Brain pericyte (primary cell): Measurements from ENCODE around the gene ENTPD6.

Experiments used
- DNase-seq: peaks from one replicate; pipeline ENCODE4 v3.0.0-alpha.2; 2012; ENCODE audit warnings: low read depth, low spot score

Gene ENTPD6

DNA sequence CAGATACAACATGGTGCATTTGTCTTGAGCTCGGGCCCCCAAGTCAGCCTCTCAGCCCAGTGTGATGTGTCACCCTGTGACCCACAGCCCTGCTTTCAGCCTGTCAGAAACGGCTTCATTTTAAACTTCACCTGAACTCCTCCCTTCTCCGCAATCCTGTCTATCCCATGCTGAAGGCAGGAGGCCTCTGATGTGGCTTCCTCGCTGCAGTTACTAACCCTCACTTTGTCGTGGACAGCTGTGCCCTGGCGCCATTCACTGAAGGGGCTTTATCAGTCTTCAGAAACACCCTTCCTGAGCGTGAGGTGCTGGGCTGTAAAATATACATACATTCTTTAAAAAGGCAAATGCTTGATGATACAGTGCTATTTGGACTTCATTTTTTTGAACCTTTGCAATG, 7.9 kb upstream of the ENTPD6 start:
- DNase-seq, result no peak

DNA sequence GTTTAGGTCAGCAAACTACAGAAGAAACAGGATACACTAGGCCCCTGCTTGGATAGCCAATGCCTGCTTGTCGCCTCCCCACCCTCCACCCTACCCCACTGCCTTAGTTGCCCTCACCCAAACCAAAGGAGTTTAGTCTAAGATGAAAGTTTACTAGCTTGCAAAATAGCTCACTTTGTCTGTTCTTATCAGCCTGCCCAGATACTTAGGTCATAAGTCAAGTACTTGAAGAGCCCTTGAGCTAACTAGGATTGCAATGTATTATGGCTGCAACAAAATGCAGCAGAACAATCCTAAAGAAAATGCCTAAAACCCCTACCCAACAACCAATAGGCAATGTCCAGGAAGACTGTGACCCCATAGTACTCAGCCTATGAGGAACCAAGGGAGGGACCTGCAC, 7.3 kb upstream of the ENTPD6 start:
- DNase-seq, result no peak

DNA sequence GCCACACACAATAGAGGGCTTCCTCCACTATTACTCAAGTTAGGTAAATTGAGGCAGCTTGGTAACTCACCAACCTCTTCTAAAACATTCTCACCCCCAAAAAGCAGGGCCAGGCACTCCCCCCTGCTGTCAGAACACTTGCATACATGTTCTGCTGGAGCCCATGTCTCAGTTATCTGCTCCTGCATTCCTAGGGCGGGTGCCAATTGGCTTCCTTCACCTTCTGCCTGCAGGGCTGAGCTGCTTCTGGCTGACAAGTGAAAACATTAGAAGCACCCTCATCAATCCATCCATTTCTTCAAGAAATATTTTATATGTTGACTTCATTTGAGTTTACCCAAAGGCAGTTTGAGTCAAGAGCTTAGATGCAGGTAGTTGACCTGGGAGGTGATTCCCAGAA, 4.5 kb upstream of the ENTPD6 start:
- DNase-seq, result no peak

DNA sequence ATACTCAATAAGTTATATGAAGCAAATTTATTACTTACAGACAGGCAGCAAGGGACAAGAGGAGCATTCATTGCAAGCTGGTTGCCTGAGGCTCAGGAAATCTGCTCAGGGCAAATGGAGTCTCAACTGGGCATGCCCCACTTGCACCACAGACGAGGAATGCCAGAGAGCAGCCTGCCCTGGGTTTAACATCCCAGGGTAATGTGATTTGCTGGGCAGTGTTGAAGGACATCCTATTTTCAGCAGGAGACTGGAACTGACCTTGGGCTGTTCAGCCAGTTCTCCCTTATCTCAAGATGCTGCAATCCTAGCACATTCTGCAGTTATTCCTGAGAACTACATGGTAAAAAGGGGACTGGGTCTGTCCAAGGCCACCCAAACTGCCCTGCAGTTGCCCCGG, 3.8 kb upstream of the ENTPD6 start:
- DNase-seq, result no peak

DNA sequence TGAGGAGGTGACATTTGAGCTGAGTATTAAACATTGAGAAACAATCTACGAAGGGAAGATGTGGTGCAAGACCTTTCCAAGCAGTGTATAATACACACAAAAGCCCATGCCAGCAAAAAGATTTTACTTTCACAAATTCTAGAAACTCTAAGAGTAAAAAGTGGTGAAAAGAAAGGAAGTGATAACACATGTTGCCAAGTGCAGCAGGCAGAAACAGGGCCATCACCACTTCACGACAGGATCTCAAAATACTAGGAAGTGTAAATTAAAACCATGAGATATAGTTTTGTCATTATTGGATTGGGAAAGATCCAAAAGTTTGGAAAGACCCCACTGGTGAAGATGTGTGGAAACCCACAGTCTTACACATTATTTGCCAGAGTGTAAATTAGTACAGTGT, 1.7 kb upstream of the ENTPD6 start:
- DNase-seq, result no peak

DNA sequence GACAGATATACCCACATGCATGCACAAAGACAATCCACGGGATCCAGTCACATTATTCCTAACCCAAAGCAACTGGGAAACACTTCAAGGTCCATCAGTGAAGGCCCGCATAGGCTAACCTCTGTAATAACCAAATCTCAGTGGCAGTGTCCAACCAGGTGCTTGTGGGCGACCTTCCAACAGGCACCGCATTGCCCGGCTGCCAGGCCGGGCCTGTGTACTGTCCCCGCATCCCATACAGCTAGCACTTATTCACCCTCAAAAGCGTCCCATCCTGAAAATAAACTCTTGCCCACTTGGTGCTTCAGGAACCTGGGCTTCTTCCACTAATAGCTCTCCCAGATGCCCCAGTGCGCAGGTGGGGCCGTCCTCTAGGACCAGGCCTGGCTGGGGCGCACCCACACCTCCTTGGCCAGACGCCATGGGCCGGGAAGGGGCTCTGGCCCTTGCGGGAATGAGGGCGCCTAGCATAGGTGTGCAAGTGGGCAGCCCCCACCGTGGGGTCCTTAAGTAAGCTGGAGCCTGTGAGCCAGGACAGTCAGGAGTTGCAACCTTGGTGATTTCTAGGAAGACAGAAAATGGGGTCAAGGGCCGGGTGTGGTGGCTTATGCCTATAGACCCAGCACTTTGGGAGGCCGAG, 1.1 kb upstream of the ENTPD6 start:
- DNase-seq, result no peak

DNA sequence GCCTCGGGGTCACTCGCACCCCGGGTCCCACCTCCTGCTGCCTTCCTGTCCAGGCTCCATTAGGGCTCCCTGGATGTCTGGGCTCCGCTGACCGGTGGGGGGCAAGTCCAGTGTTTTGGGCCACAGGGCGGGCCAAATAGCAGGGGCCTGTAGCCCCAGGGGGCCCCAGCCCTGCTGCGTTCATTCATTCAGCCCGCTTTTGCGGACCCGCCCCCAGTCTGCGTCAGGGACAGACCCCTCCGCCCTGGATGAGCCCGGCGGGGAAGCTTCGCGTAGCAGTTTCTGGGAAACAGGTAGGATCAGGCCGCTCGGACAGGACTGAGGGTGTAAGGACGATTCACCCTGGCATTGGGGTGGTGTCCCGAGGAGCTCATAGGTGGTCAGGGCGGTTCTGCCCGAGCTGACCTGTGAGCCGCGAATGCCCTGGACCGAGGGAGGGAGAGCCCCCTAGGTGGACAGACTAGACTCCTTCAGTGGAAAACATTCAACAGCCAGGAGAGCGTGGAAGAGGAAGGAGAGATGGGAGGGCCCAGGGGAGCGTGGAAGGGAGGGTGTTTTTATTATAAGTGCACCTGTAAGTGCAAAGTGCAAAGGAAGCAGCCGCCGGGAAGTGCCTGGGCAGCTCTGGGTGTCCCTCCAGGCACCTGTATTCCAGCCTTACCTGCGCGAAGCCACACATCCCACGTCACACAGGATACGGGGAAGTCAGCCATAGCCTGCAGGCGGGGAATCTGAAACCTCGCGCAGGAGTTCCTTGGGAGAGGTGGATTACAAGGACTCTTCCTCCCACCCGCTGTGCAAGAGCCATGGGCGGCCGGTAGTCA, 662 bp downstream of the ENTPD6 start:
- no peak for DNase-seq

DNA sequence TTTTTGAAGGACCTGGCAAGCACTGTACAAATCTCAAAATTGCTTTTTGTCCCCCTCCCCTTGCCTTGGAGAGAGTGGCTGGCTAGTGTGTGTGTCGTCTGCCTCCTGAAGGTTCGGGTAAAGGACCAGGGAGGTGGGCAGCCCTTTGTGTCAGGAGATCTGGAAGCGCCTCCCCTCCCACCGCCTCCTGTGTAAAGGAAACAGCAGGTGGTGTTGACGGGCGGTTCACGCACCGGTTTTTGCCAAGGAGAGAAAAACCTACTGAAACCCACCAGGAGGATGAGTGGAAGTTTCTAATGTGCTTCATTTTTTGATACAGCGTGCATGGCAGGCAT, 1.2 kb downstream of the ENTPD6 start:
- DNase-seq, result no peak

DNA sequence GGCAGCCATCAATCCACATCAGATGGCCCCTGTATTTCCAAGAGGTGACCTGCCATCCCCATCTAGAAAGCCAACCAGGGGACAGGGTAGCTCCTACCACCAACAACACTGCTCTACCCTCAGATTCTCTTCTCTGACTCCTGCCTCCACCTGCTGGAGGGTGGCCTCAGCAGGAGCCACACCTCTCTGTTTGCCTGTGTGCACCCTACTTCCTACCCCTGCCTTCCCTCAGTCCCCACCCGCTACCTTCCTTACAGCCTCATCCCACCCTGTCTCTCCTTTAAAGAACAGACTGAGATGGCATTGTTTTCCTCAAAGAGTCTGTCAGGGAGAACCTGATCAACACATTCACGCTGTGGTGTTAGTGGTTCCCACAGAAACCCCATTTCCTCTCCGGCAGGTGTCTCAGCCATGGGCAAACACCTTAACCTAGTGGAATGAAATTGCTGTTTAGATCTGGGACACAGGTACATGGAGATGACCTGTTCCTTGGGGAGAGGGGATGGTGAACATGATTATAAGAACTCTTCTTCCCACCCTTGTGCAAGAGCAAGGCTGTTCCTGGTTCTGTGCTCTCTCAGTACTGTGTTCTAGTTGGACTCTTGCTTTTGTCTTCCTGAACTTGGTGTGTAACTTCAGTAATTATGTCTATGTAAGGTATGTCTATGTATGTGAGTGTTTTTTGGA, 1.8 kb downstream of the ENTPD6 start:
- no peak for DNase-seq

DNA sequence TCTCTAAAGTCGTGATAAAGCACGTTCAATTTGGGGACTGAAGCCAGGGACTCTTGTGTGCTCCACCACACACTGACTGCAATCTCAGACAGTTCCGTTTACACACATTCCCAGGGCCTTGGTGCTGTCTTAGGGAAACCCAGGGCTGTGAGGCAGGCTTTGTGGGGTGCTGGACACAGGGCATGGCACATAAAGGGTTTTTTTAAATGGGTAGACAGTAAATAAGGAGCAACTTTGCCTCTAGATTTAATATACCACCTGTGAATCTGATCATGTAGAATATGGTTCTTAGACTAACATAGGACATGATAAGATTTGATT, 2.3 kb downstream of the ENTPD6 start:
- no peak for DNase-seq

DNA sequence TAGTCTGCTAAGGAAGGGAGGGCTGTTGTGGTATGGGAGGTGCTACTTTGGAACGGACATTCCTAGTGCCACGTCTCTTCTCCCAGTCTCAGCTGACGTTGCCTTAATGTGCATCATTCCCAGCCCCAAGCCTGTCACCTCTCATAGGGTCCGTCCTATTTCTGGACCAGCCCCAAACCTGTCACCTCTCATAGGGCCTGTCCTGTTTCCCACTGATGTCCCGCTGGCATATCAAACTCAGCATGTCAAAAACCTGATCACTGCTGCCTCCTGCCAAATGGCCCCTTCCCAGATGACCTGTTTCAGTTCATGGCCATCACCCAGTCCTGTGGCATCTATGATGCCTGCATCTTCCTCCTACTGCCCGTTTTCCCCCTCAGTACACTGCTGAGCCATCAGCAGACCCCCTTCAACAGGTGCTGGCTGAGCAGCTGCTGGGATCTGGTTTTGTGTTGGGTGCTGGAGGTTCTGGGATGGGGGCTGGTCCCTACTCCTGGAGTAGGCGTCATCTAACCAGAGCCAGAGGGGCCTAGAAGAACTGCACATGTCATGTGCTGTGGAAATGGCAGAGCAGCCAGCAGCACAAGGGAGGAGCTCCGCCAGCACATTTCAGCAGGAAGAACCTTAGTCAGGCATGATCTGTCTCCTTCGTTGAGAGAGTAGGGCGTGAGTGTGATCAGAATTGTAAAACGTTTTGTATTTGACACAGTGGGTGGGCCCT, 3.3 kb downstream of the ENTPD6 start:
- no peak for DNase-seq

DNA sequence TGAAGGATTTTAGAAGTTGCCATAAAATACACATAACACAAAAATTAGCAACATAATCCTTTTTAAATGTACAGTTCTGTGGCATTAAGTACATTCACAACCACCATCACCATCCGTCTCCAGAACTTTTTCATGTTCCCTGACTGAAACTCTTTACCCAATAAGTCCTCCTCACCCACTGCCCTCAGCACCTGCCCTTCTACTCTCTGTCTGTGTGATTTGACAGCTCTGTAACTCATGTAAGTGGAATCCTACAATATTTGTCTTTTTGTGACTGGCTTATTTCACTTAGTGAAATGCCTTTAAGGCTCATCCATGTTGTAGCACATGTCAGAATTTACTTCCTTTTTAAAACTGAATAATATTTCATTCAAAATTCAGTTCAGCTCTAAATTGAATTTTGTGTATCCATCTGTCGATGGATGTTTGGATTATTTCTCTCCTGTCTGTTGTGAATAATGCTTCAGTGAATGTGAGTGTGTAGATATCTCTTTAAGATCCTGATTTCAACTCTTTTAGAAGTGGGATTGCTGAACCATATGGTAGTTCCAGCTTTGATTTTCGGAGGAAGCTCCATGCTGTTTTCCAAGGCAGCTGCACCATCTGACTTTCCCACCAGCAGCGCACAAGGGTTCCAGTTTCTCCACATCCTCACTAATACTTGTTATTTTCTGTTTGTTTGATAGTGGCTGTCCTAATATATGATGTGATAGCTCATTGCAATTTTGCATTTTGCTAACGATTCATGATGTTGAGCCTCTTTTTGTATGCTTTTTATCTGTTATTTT, 4.2 kb downstream of the ENTPD6 start:
- no peak for DNase-seq

DNA sequence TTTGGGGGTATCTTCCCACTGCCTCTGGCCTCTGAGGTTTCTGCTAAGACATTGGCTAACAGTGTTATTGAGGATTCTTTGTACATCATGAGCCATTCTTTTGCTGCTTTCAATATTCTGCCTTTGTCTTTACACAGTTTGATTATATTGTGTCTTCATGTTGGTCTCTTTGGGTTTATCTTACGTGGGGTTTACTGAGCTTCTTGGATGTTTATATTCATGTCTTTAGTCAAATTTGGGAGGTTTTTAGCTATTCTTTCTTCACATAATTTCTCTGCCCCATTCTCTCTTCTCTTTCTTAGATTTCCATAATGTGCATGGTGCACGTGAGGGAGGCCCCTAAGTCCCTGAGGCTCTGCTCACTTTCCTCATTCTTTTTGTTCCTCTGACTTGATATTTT, 7.6 kb downstream of the ENTPD6 start:
- no peak for DNase-seq

DNA sequence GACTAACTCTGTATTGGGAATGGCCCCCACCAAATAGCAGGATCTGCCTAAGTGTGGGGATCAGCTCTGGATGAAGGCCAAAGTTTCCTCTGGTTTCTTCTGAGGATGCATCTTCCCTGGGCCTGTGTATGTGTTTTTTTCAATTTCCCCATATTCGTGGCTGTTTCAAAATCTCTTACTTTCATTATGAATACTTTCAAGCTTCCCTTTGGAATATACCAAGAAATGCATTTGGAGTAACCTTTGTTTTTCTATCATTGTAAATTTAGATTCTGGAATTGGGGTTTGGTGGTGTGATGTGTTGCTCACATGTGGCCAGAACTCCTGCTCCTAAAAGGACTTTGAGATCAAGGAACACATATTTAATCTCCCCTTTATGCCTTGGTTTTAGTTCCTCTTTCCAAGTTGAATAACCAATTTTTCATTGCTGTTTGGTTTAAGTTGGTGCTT, 8.4 kb downstream of the ENTPD6 start:
- DNase-seq, result no peak

DNA sequence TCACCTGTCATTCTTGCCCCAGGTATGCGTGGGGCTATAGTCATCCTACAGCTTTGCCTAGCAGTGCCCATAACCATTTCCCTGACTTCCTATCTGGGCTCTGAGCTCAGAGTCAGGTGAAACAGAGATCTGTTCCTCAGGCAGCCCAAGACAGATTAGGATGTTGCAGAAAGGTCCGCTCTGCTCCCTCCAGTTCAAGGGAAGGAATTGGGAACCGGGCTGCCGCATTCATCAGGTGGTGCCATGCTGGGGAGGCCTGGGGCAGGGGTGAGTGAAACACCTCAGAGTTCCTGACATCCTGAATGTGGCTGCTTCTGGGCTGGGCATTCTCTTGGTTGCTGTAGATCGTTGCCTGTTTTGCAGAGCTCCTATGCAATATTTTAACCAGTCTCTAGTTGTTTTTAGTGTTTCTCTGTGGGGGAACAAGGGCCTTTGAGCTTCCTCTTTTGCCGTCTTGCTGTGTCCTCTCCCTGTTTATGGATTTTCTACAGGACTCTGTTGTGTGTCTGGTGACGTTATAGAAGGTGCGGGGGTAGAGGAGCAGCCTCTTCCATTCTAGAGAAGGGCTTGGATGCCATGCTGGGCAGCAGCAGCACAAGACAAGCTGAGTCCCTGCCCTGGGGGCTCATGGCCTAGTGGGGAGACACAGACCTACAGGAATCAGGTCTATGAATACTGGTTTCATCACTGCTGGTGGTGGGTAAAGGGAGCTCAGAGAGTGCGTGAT, 9.2 kb downstream of the ENTPD6 start:
- DNase-seq, result no peak

DNA sequence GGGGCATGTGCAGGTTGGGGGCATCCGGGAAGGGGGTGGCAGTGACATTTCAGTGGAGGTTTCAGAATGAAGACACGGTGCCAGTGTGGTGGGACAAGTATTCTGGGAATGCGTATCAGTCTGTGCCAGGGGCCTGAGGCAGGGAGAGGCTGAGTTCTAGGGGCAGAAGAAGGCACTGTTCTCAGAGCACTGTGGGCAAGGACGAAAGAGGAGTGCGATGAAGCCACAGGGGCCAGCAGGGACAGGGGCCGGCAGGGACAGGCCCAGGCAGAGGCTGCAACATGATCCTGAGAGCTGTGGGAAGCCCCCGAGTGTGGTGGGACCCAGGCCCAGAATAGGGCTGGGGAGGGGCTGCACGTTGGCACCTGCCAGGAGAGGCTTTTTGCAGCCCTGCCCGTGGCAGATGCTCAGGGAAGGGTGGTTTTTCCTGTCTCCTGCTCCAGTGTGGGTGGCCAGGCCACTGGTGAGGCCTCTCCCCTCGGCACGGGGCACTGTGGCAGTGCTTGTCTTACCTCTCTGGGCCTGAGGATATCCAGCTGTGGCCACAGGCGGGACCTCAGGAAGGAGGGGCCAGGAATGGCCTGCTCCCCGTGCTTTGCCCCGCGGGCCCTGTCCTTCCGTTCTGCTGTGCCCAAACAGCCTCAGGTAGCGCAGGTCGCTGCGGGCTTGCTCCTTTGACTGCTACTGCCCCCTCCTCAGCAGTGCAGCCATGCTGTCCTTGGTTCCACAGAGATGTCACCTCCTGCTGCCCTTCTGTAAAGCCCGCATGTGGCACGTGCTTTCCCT, 10.0 kb downstream of the ENTPD6 start:
- DNase-seq, result no peak

DNA sequence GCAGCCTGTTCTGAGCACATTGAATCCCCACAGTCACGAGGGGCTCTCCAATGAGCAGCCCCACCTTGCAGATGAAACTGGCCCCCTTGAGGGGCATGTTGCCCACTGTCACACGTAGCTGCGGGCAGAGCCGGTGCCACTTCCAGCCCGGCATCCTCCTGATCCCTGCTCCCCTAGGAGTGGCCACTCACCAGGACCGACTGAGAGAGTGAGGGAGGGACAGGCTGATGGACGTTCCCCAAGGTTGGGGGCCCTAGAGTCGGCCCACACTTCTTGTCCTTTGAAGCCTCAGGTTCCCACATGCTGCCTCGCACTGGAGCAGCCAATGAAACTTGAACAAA, 10.5 kb downstream of the ENTPD6 start:
- no peak for DNase-seq

DNA sequence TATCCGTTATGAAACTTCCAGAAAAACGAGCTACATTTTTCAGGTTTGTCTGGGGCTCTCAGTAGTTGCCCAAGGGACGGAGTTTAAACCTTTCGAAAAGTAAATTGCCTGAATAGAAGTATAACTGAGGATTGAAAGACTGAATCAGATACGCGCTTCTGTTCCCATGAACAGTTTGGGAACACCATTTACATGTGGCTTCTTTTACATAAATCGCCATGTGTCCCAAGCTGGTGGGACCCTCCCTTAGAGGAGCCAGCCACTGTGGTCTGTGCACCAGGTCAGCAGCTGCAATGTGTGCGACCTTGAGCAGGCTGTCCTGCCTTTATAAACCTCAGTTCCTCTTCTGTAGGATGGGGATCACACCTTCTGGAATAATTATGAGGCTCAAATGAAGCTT, 11.0 kb downstream of the ENTPD6 start:
- no peak for DNase-seq

DNA sequence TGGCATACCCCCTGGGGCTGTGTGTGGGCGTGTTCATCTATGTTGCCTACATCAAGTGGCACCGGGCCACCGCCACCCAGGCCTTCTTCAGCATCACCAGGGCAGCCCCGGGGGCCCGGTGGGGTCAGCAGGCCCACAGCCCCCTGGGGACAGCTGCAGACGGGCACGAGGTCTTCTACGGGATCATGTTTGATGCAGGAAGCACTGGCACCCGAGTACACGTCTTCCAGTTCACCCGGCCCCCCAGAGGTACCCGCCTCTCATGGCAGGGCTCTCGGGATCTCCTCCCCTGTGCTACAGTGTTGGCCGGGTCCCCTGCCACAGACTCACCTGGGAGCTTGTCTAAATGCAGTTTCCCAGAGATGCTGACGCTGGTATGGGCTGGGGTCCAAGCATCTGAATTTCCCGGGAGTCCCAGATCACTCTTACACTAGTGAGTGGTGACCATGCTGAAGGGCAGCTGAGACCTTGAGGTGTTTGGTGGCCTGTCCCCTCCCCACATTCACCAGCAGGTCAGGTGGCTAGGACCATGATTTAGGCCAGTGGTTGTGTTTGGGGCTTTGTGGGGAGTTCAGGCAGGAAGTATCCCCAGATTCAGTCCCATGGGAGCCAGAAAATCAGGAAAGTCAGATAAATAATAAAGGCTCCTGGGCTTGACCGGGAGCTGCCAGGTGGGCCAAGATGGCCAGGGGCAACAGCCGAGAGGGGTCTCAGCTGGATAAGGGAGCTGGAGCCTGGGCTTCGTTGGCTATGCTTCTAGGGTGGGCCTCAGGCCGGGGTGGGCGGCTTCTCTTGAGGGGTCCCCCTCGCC, 11.8 kb downstream of the ENTPD6 start:
- DNase-seq, result no peak
